GM20431 (cell line): ENCODE measurements around the gene NSG1.
"Not testable (repeated sequence)": the region's sequence is repeated elsewhere in the genome, so short reads cannot be mapped to it uniquely, and the experiment has no call there.

Experiments used
- in situ Hi-C: fragments of 300-500 bp; cut with MseI, MboI; formaldehyde crosslinking; loops from one replicate; pipeline ENCODE4 v1.15.0; 2020; ENCODE audit warnings: low sequenced_read_pairs; ENCODE audit not compliant: unreplicated experiment

NSG1 gene

GRCh38 chr4:4461178-4461577 lies 74.3 kb downstream of the NSG1 start:
- in situ Hi-C loops: no loop called here

- in situ Hi-C loops: no loop called here
Observed at GRCh38 chr4:4461850-4462249, 74.9 kb downstream of the NSG1 start.

- in situ Hi-C loops: no loop called here
Observed at GRCh38 chr4:4462970-4463369, 76.1 kb downstream of the NSG1 start.

- in situ Hi-C loops: not testable (repeated sequence)
Observed at GRCh38 chr4:4465238-4465637, 78.3 kb downstream of the NSG1 start.
